Loucy (cell line): Measurements from ENCODE around the gene CHPF2.

Experiments used
- CTCF ChIP-seq: fragments of 200-600 bp; sonication (generic); conservative IDR thresholded peaks from 2 replicates; pipeline ENCODE4 v1.5.1; 2014; ENCODE audit warnings: mild to moderate bottlenecking, antibody characterized with exemption, low read length
- EZH2phosphoT487 ChIP-seq: fragments of 200-600 bp; IDR thresholded peaks from 2 replicates; pipeline ENCODE4 v1.6.1; 2018; ENCODE audit warnings: antibody characterized with exemption, mild to moderate bottlenecking, moderate library complexity, borderline replicate concordance

GRCh38 chr7:151208253-151208862, 23.9 kb upstream of the CHPF2 start:
- TF ChIP-seq CTCF = no peak
- TF ChIP-seq EZH2phosphoT487 = no peak
